Stimulated activated CD4-positive, alpha-beta T cell treated with anti-CD3 and anti-CD28 coated beads, Interleukin-2, amount 100 ng/mL, for 24 hours (primary cell): Measurements from ENCODE around the gene PEX5L.
A peak's percentile ranks its signal among the peaks of the same experiment; 100 is the strongest.
"Not testable (repeated sequence)": the region's sequence is repeated elsewhere in the genome, so short reads cannot be mapped to it uniquely, and the experiment has no call there.

ENCODE experiments used
- DNase-seq, 2 donors: peaks; one replicate each; pipeline ENCODE4 v3.0.0-alpha.2; 2020

The PEX5L gene

GRCh38 chr3:179829401-179829800 lies 207.3 kb downstream of the PEX5L start:
- no peak for DNase-seq

GRCh38 chr3:179828738-179829137 lies 208.0 kb downstream of the PEX5L start:
- DNase-seq, result no peak

- no peak for DNase-seq
Measured at GRCh38 chr3:179826247-179826637, 210.5 kb downstream of the PEX5L start.

- no peak for DNase-seq
Measured at GRCh38 chr3:179825527-179826246, 211.1 kb downstream of the PEX5L start.

DNA sequence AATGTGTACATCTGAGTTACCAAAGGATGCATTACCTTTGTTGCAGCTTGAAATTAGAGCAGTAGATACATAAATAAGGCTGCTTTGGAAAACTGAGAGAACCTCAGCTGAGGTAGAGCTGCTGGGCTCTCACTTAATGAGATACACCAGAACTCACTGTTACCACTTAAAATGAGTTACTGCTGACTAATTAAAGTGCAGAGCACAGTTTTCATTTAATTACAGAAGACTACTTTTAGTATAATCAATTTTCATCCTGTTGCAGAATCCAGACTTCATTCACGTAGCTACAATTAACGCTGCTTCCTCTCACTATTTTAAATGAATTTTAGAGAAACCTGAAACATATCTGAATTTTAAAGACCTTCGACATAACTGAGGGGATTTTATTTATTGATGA lies 214.4 kb downstream of the PEX5L start:
- no peak for DNase-seq

DNA sequence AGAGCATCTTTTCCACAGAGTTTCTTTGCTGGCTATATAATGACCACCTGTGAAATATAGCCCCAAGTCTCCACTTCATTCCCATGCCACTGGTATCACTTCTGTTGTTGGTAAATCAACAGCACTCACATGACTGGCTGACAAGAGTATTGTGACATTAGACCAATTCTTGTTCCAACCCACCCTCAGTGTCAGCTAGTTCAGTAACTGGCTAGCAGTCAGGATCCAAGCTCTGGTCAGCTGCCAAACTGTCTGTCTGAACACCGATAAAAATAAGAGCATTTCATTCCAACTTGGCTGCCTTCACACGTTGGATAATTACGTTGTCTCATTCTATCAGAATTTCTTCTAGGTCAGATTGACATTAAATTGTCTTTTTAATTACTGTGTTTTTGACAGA lies 217.4 kb downstream of the PEX5L start:
- DNase-seq, result no peak

DNA sequence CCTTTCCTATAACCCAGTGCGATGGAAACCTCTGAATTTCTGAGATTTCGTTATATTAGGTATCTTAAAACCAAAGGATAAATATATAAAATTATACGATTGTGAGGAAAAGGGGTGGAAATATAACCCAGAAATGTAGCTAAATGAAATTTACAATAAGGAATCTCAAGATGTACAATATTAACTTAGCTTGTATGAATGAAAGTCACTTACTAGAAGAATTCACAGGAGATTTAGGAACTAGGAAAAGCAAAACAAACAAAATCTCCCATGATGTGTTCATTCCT lies 224.7 kb downstream of the PEX5L start:
- DNase-seq, result no peak

- DNase-seq, result peak in 1 of 2 donors; percentile 2
Measured at GRCh38 chr3:179811321-179812095, 225.2 kb downstream of the PEX5L start.

DNA sequence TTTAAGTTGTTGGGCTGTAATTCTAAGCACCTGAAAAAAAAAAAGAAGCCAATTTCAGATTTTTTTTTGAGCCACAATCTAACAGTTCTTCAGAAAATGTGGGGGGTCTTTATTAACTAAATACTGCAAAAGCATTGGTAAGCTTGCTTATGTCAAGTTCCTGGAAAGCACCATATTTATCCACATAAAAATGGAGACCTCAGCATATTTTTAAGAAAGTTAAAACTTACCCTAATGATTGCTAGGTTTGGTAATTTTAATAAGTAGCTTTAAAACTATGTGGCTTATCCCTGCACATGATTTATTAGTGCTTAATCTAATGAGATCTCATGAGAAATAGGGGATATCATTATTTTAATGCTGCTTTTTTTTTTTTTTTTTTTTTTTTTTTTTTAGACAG lies 227.1 kb downstream of the PEX5L start:
- DNase-seq, result no peak

DNA sequence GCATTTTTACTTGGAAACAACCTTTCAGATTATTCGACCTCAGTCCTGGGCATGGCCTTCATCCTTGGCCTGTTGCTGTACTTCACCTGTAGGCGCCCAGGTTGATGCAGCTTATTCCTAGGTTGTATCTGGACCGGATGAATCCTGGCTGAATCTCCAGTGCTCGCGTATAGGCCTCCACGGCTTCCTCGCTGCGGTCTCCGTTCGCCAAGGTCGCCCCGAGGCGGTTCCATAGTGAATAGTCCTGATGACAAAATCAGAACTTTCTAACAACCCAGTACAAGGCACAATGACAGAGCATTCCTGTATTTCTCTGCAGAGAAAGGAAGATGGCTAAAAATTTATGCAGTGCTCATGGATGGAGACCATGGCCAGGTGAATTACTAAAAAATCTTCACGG lies 229.1 kb downstream of the PEX5L start:
- DNase-seq, result no peak

DNA sequence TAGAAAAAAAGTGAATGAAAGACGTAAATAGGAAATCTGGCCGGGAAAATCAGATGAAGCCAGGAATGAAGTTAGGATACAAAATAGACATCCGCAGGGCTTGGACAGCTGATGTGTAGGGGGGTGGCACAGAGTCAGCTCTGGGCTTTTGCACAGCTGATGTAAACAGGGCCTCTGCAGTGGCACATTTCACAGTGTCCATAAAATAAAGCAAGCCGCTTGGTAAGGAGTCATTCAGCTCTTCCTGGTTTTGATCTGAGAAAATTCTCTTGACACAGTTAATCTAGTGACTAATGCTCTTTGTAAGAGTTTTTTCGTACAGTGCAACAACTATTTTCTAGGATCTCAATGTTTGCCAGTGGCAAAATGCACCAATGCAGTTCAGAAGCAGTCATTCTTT lies 230.6 kb downstream of the PEX5L start:
- no peak for DNase-seq

- DNase-seq, result no peak
Measured at GRCh38 chr3:179801856-179802255, 234.9 kb downstream of the PEX5L start.

GRCh38 chr3:179801263-179801662 lies 235.5 kb downstream of the PEX5L start:
- DNase-seq, result no peak

DNA sequence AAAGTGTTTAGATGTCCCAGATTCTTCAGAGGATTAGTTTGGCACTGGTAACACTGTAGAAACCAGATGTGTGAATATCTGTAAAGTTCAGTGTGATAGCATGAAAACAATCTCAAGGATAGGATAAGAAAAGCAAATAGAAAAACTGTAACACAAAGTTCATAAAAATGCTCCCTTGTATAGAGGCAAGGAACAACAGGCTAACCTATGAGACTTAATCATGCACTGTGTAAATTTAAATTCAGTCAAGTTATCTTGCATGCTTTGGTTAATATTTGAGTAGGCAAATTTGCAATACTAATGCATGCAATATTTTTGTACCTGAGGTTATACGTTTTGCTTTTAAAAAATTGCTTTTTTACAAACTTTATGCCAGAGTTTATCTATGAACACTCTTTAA lies 239.5 kb downstream of the PEX5L start:
- DNase-seq, result no peak

DNA sequence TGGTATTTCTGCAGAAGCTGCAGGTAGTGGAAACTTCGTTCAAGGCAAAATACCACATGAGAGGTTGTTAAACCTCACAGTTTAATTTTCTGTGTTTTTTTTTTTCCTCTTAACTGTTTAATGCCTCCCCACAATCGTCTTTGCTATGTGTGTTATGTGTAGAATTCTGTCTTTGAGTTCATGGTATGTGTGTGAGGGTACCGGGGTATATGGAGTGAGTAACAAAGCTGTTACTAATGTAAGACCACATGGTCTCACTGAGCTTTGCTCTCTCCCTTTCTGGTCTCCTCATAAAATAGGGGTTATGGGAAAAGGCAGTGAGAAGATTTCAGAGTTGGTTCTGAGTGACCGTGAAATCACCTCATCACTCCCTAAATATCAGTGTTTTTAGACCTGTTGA lies 240.3 kb downstream of the PEX5L start:
- no peak for DNase-seq

DNA sequence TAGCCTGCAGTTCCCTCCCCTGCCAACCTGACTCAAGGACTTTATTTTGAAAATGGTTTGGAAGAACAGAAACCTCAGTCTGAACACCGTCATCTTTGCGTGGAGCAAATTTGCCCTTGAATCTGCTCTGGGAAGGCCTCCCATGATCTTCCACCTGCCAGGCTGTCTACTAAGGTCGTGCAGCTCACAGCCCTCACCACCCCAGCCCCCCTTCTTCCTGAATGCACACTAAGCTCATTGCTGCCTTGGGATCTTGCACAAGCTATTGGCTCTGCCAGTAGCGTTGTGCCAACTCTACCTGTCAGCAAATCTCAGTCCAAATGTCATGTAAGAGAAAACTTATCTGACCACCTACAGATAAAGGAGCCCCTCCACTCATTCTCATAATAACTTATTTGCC lies 242.4 kb downstream of the PEX5L start:
- no peak for DNase-seq

GRCh38 chr3:179791793-179792192 lies 244.9 kb downstream of the PEX5L start:
- DNase-seq, result no peak

- no peak for DNase-seq
Measured at GRCh38 chr3:179788996-179789395, 247.7 kb downstream of the PEX5L start.

DNA sequence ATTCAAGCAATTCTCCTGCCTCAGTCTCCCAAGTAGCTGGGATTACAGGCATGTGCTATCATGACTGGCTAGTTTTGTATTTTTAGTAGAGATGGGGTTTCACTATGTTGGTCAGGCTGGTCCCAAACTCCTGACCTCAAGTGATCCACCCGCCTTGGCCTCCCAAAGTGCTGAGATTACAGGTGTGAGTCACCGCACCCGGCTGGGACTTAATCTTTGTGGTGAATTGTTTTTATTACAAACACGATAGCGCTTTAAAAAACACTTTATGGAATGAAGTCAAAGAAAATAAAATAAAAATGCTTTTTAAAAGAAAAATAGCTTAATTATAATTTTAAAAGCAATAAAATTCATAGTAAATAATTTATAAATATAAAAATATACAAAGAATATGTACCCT lies 253.9 kb downstream of the PEX5L start:
- not testable (repeated sequence) for DNase-seq

DNA sequence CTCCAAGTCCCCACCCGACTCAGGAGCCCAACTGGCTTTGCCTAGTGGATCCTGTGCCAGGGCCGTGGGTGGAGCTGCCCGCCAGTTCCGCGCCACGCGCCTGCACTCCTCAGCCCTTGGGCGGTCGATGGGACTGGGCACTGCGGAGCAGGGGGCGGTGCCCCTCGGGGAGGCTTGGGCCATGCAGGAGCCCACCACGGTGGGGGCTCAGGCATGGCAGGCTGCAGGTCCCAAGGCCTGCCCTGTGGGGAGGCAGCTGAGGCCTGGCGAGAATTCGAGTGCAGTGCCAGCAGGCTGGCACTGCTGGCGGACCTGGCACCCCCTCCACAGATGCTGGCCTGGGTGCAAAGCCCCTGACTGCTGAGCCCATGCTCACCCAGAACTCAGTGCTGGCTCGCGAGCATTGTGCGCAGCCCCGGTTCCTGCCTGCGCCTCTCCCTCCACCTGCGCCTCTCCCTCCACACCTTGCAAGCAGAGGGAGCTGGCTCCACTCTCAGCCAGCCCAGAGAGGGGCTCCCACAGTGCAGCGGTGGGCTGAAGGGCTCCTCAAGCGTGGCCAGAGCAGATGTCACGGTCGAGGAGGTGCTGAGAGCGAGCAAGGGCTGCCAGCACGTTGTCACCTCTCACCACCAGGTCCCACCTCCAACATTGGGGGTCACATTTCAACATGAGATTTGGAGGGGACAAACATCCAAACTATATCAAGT lies 261.2 kb downstream of the PEX5L start:
- no peak for DNase-seq

- DNase-seq, result no peak
Measured at GRCh38 chr3:179772297-179772696, 264.4 kb downstream of the PEX5L start.

GRCh38 chr3:179771797-179772196 lies 264.9 kb downstream of the PEX5L start:
- DNase-seq, result no peak

- no peak for DNase-seq
Measured at GRCh38 chr3:179769411-179770247, 267.1 kb downstream of the PEX5L start.
